ENCODE results near the gene F13A1.

GRCh38 chr6:6348256-6348655 is 27.8 kb upstream of the F13A1 start:
- TF ChIP-seq POLR2AphosphoS5 (IDR thresholded peaks at IDR 0.05; ENCODE audit: low read depth, low read length) (no peak), SUZ12 (IDR thresholded peaks at IDR 0.05; ENCODE audit: low read length) (no peak), JUND (IDR thresholded peaks at IDR 0.05; ENCODE audit: low read length) (no peak), POLR2A (IDR thresholded peaks at IDR 0.05; ENCODE audit: control extremely low read depth in 1 of 2, low read depth in 2 of 2, low read length in 2 of 2) (no peak)
- TF ChIP-seq, protein P1, sequence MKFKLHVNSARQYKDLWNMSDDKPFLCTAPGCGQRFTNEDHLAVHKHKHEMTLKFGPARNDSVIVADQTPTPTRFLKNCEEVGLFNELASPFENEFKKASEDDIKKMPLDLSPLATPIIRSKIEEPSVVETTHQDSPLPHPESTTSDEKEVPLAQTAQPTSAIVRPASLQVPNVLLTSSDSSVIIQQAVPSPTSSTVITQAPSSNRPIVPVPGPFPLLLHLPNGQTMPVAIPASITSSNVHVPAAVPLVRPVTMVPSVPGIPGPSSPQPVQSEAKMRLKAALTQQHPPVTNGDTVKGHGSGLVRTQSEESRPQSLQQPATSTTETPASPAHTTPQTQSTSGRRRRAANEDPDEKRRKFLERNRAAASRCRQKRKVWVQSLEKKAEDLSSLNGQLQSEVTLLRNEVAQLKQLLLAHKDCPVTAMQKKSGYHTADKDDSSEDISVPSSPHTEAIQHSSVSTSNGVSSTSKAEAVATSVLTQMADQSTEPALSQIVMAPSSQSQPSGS (IDR thresholded peaks at IDR 0.05; ENCODE audit: low read length), result no peak
- TF ChIP-seq, protein P2, sequence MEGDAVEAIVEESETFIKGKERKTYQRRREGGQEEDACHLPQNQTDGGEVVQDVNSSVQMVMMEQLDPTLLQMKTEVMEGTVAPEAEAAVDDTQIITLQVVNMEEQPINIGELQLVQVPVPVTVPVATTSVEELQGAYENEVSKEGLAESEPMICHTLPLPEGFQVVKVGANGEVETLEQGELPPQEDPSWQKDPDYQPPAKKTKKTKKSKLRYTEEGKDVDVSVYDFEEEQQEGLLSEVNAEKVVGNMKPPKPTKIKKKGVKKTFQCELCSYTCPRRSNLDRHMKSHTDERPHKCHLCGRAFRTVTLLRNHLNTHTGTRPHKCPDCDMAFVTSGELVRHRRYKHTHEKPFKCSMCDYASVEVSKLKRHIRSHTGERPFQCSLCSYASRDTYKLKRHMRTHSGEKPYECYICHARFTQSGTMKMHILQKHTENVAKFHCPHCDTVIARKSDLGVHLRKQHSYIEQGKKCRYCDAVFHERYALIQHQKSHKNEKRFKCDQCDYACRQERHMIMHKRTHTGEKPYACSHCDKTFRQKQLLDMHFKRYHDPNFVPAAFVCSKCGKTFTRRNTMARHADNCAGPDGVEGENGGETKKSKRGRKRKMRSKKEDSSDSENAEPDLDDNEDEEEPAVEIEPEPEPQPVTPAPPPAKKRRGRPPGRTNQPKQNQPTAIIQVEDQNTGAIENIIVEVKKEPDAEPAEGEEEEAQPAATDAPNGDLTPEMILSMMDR (IDR thresholded peaks at IDR 0.05; ENCODE audit: control extremely low read depth in 1 of 3, insufficient read depth in 1 of 3, low read depth in 1 of 3, low read length in 3 of 3), result no peak

Data from H1 (cell line).